GM19099 (cell line): ENCODE results near the gene ATF4.

Experiments used
- POLR2A ChIP-seq: IDR thresholded peaks from 3 replicates; pipeline ENCODE4 v1.6.1; 2011; ENCODE audit warnings: low read depth; ENCODE audit not compliant: insufficient read length; ENCODE audit errors: extremely low read depth

Gene ATF4

GRCh38 chr22:39528681-39529486 lies 8.5 kb downstream of the ATF4 start:
- no peak for TF ChIP-seq POLR2A

- TF ChIP-seq POLR2A = no peak
Observed at GRCh38 chr22:39529487-39529851, 9.1 kb downstream of the ATF4 start.

GRCh38 chr22:39530116-39530515 lies 9.8 kb downstream of the ATF4 start:
- TF ChIP-seq POLR2A = no peak

GRCh38 chr22:39530692-39531331 lies 10.4 kb downstream of the ATF4 start:
- no peak for TF ChIP-seq POLR2A

- TF ChIP-seq POLR2A = peak; percentile 96
Observed at GRCh38 chr22:39532215-39533073, 12.1 kb downstream of the ATF4 start, which contains the start of gene RPS19BP1. Gene RPS19BP1 (minus strand): TSS chr22:39532748. CDS start chr22:39532738, 10 bp downstream.

- no peak for TF ChIP-seq POLR2A
Observed at GRCh38 chr22:39534092-39534506, 13.7 kb downstream of the ATF4 start.

- TF ChIP-seq POLR2A = no peak
Observed at GRCh38 chr22:39534591-39535356, 14.4 kb downstream of the ATF4 start.

GRCh38 chr22:39535357-39535725 lies 15.0 kb downstream of the ATF4 start:
- no peak for TF ChIP-seq POLR2A

GRCh38 chr22:39535831-39536449 lies 15.6 kb downstream of the ATF4 start:
- no peak for TF ChIP-seq POLR2A

- no peak for TF ChIP-seq POLR2A
Observed at GRCh38 chr22:39536711-39537110, 16.3 kb downstream of the ATF4 start.

GRCh38 chr22:39537975-39538374 lies 17.6 kb downstream of the ATF4 start:
- TF ChIP-seq POLR2A = no peak

GRCh38 chr22:39543095-39543494 lies 22.7 kb downstream of the ATF4 start:
- no peak for TF ChIP-seq POLR2A

- TF ChIP-seq POLR2A = no peak
Observed at GRCh38 chr22:39545386-39546365, 25.3 kb downstream of the ATF4 start.

GRCh38 chr22:39546889-39547586 lies 26.7 kb downstream of the ATF4 start:
- TF ChIP-seq POLR2A = no peak
